Breast epithelium (tissue), 3 donors: Measurements from ENCODE around the gene CACNA1A.

ENCODE experiments used
- POLR2A ChIP-seq: fragments of 450-650 bp; IDR thresholded peaks from one replicate; pipeline ENCODE4 v1.6.1; 2016; ENCODE audit warnings: antibody characterized with exemption, mild to moderate bottlenecking, moderate library complexity
- POLR2AphosphoS5 ChIP-seq, 3 donors: sonication (generic); formaldehyde crosslinking; IDR thresholded peaks; one replicate each; pipeline ENCODE4 v1.6.1; 2017; ENCODE audit warnings: antibody characterized with exemption in 3 of 3
- TF ChIP-seq, protein P1 (sequence below), 3 donors: fragments of 450-650 bp; IDR thresholded peaks; one replicate each; pipeline ENCODE4 v1.5.1; 2016 to 2017; ENCODE audit warnings: antibody characterized with exemption in 3 of 3, mild to moderate bottlenecking in 3 of 3, moderate library complexity in 3 of 3

DNA sequence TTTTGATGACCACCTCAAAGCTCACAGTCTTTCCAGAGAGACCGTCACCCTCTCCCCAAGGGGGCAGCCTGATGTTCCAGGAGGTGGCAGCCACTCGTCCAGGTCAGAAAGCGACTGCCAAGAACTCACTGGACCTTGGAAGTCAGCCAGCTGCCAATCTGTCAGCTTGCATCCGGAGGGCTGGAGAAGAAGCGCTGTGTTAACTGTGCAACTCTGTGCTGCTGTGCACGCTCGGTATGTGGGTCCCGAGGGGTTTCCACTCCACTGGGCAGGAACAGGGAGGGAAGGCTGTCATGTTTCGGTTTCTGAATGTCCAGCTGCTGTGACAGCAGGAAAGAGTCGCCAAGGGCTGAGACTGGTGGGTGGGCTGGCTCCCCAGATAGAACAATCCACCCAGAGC lies 89.2 kb downstream of the CACNA1A start:
- TF ChIP-seq, protein P1, sequence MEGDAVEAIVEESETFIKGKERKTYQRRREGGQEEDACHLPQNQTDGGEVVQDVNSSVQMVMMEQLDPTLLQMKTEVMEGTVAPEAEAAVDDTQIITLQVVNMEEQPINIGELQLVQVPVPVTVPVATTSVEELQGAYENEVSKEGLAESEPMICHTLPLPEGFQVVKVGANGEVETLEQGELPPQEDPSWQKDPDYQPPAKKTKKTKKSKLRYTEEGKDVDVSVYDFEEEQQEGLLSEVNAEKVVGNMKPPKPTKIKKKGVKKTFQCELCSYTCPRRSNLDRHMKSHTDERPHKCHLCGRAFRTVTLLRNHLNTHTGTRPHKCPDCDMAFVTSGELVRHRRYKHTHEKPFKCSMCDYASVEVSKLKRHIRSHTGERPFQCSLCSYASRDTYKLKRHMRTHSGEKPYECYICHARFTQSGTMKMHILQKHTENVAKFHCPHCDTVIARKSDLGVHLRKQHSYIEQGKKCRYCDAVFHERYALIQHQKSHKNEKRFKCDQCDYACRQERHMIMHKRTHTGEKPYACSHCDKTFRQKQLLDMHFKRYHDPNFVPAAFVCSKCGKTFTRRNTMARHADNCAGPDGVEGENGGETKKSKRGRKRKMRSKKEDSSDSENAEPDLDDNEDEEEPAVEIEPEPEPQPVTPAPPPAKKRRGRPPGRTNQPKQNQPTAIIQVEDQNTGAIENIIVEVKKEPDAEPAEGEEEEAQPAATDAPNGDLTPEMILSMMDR (IDR thresholded peaks at IDR 0.05), result no peak
- TF ChIP-seq POLR2A, result no peak
- no peak for TF ChIP-seq POLR2AphosphoS5 (IDR thresholded peaks at IDR 0.05)
